GM12878 (cell line): ENCODE results near the gene USP36. TPM values are rescaled to one million over a fixed set of nuclear protein-coding genes. Genes with fewer than 3 reads are reported as not detected.

Experiments used
- RAD21 ChIP-seq: IDR thresholded peaks from 2 replicates; pipeline ENCODE4 v1.6.1; 2011; ENCODE audit warnings: mild to moderate bottlenecking, low read depth, low read length, moderate library complexity; ENCODE audit not compliant: insufficient read depth
- RUNX3 ChIP-seq: IDR thresholded peaks from 2 replicates; pipeline ENCODE4 v1.6.1; 2012; ENCODE audit warnings: low read length, inconsistent platforms
- STAT1 ChIP-seq: fragments of 450-650 bp; conservative IDR thresholded peaks from 2 replicates; pipeline ENCODE4 v1.6.1; 2014; ENCODE audit warnings: antibody characterized with exemption, mild to moderate bottlenecking
- SUZ12 ChIP-seq: fragments of 200-600 bp; sonication (generic); IDR thresholded peaks from one replicate; pipeline ENCODE4 v1.6.1; 2018; ENCODE audit warnings: antibody characterized with exemption, mild to moderate bottlenecking; ENCODE audit not compliant: unreplicated experiment
- ZSCAN29 ChIP-seq: fragments of 450-650 bp; IDR thresholded peaks from 2 replicates; pipeline ENCODE4 v1.6.1; 2017; ENCODE audit warnings: mild to moderate bottlenecking, moderate library complexity
- polyA plus RNA-seq, 11 experiments: library from polyadenylated mRNA; depleted of rRNA in 4 of 11; unstranded in 6 of 11; stranded (reverse) in 5 of 11; fragments of >200 nt; fragmentation: Nextera tagmentation in 4 of 11; fragmentation: Illumina TruSeq in 1 of 11; extraction: Ambion mirVana in 4 of 11; extraction: Trizol in 1 of 11; gene quantifications; 1 replicate in 1 of 11; 2 replicates in 10 of 11; pipeline versions ENCODE4 v1.2.1 to v1.2.3, GENCODE V29; 2011 to 2016; ENCODE audit warnings: inconsistent platforms in 2 of 11, missing spikeins in 2 of 11, low read depth in 1 of 11
- total RNA-seq, 4 experiments: library from RNA; depleted of rRNA in 3 of 4; stranded (reverse); fragments of >200 nt in 3 of 4; fragmentation: Illumina TruSeq in 1 of 4; extraction: Trizol in 1 of 4; gene quantifications; 2 replicates each; pipeline versions ENCODE4 v1.2.1 to v1.2.3, GENCODE V29; 2013 to 2021
- TF ChIP-seq, protein P1 (sequence below): IDR thresholded peaks from 2 replicates; pipeline ENCODE4 v1.6.1; 2012; ENCODE audit warnings: mild to moderate bottlenecking, low read depth, low read length
- TF ChIP-seq, protein P2 (sequence below), 3 experiments: IDR thresholded peaks in 2 of 3; conservative IDR thresholded peaks in 1 of 3; 2 replicates each; pipeline ENCODE4 v1.5.1; 2011; ENCODE audit warnings: low read depth in 3 of 3, low read length in 3 of 3, mild to moderate bottlenecking in 3 of 3, control low read depth in 2 of 3, moderate library complexity in 2 of 3, inconsistent platforms in 1 of 3, mixed read lengths in 1 of 3; ENCODE audit not compliant: control insufficient read depth in 2 of 3, insufficient read depth in 1 of 3; ENCODE audit errors: extremely low read depth in 1 of 3

Gene USP36
- total and polyA plus RNA-seq, 10 of the 15 experiments (the other 5 are each of a cell fraction or from before 2014, with no cell fraction given): 7.2 to 65.7 (median 33.6) TPM

DNA sequence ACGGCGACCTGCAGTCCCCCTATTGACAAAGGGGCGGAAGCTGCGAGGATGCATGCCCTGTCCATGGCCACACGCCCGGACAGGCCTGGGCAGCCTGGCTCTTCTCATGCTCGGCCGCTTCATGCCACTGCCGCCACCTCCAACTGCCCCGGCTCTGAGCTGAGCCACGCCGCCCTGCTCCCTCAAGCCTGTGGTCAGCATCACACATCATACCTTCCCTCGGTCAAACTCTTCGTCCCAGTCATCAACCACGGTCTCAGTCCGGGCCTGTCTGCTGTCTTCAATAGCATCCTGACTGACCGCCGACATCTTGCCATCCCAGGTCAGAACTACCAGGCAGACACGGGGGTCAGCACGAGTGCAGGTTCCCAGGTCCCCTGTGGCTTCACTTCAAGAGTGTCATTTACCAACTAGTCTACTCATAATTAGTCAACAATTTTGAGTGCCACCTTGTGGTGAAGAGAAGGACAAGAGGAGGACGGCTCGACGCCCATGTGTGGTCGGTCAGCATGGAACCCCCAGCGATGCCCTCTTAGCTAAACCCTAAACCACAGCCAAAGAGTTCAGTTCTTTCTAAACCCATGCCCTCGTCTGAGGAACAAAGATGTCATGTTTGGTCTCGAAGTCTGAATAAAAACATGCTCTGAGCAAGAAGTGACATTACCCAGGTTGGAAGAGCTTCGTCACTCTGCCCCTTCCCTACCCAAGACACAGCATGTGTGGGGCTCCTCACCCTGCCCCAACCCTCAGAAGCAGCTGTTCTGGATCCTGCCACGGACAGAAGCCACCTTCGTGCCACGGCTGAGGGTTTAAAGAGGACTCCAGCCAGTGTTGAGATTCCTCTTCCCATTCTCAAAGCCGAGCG lies 41.7 kb downstream of the USP36 start (continued):
- TF ChIP-seq, protein P1, sequence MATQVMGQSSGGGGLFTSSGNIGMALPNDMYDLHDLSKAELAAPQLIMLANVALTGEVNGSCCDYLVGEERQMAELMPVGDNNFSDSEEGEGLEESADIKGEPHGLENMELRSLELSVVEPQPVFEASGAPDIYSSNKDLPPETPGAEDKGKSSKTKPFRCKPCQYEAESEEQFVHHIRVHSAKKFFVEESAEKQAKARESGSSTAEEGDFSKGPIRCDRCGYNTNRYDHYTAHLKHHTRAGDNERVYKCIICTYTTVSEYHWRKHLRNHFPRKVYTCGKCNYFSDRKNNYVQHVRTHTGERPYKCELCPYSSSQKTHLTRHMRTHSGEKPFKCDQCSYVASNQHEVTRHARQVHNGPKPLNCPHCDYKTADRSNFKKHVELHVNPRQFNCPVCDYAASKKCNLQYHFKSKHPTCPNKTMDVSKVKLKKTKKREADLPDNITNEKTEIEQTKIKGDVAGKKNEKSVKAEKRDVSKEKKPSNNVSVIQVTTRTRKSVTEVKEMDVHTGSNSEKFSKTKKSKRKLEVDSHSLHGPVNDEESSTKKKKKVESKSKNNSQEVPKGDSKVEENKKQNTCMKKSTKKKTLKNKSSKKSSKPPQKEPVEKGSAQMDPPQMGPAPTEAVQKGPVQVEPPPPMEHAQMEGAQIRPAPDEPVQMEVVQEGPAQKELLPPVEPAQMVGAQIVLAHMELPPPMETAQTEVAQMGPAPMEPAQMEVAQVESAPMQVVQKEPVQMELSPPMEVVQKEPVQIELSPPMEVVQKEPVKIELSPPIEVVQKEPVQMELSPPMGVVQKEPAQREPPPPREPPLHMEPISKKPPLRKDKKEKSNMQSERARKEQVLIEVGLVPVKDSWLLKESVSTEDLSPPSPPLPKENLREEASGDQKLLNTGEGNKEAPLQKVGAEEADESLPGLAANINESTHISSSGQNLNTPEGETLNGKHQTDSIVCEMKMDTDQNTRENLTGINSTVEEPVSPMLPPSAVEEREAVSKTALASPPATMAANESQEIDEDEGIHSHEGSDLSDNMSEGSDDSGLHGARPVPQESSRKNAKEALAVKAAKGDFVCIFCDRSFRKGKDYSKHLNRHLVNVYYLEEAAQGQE: no peak
- TF ChIP-seq RUNX3 (peak; percentile 27; the same call in 1 of the 2 replicates), RAD21 (peak; percentile 54), STAT1 (no peak), SUZ12 (no peak), ZSCAN29 (no peak)
- TF ChIP-seq, protein P2, sequence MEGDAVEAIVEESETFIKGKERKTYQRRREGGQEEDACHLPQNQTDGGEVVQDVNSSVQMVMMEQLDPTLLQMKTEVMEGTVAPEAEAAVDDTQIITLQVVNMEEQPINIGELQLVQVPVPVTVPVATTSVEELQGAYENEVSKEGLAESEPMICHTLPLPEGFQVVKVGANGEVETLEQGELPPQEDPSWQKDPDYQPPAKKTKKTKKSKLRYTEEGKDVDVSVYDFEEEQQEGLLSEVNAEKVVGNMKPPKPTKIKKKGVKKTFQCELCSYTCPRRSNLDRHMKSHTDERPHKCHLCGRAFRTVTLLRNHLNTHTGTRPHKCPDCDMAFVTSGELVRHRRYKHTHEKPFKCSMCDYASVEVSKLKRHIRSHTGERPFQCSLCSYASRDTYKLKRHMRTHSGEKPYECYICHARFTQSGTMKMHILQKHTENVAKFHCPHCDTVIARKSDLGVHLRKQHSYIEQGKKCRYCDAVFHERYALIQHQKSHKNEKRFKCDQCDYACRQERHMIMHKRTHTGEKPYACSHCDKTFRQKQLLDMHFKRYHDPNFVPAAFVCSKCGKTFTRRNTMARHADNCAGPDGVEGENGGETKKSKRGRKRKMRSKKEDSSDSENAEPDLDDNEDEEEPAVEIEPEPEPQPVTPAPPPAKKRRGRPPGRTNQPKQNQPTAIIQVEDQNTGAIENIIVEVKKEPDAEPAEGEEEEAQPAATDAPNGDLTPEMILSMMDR (IDR thresholded peaks at IDR 0.05 in 2 of 3, conservative IDR thresholded peaks at IDR 0.05 in 1 of 3; ENCODE audit: control insufficient read depth in 2 of 3, extremely low read depth in 1 of 3, insufficient read depth in 1 of 3, low read depth in 3 of 3, low read length in 3 of 3): peak; percentile 49 to 60 (median 49); a peak in 5 of 6 replicates
